GM12873 (cell line): ENCODE results near the gene CHMP2B.

Experiments
- CTCF ChIP-seq: IDR thresholded peaks from 2 replicates; pipeline ENCODE4 v1.5.1; 2012; ENCODE audit warnings: low read depth, mild to moderate bottlenecking, moderate library complexity, low read length, control low read depth; ENCODE audit not compliant: insufficient read depth; ENCODE audit errors: missing control alignments

Gene CHMP2B

GRCh38 chr3:87228316-87228715 lies 1.2 kb downstream of the CHMP2B start:
- no peak for TF ChIP-seq CTCF

GRCh38 chr3:87229113-87229512 lies 2.0 kb downstream of the CHMP2B start:
- TF ChIP-seq CTCF: no peak

GRCh38 chr3:87233805-87234204 lies 6.7 kb downstream of the CHMP2B start:
- TF ChIP-seq CTCF: no peak

GRCh38 chr3:87236093-87236492 lies 9.0 kb downstream of the CHMP2B start:
- TF ChIP-seq CTCF: no peak

- TF ChIP-seq CTCF: no peak
Observed at GRCh38 chr3:87246662-87247429, 19.7 kb downstream of the CHMP2B start.

- TF ChIP-seq CTCF: no peak
Observed at GRCh38 chr3:87247430-87247773, 20.3 kb downstream of the CHMP2B start.

- TF ChIP-seq CTCF: no peak
Observed at GRCh38 chr3:87248831-87249230, 21.7 kb downstream of the CHMP2B start.

GRCh38 chr3:87250009-87250408 lies 22.9 kb downstream of the CHMP2B start:
- TF ChIP-seq CTCF: no peak
